H1 (cell line): Measurements from ENCODE around the gene CA5A. TPM values are rescaled to one million over a fixed set of nuclear protein-coding genes. Genes with fewer than 3 reads are reported as not detected.

ENCODE experiments used
- CTCF ChIA-PET: fragments of 300-600 bp; sonication (Branson Sonifier 250); formaldehyde crosslinking; loops from one replicate; lab custom pipeline; 2021; ENCODE audit not compliant: partially characterized antibody; lab: Charles Lee
- POLR2A ChIA-PET: fragments of 300-600 bp; sonication (Branson Sonifier 250); formaldehyde crosslinking; loops from one replicate; lab custom pipeline; 2021; ENCODE audit warnings: inconsistent platforms; ENCODE audit not compliant: partially characterized antibody; lab: Charles Lee
- DNase-seq, 2 experiments: peaks; one replicate each; pipeline versions ENCODE4 v3.0.0 to v3.0.0-alpha.2; 2010 to 2022; ENCODE audit warnings: low spot score in 2 of 2, low read depth in 1 of 2, mixed read lengths in 1 of 2
- FAIRE-seq: peaks from 2 replicates; lab custom pipeline; 2011; peaks lifted over from hg19 to GRCh38; lab: Jason Lieb, UNC
- H2AFZ ChIP-seq: 2 replicates; pipeline ENCODE4 v1.8.1; 2012; ENCODE audit warnings: low read length, inconsistent platforms
- H2AK5ac ChIP-seq: 2 replicates; pipeline ENCODE4 v1.6.1; 2013; ENCODE audit warnings: low read depth, low read length
- H2BK120ac ChIP-seq: replicated peaks from 2 replicates; pipeline ENCODE3; 2013; ENCODE audit warnings: low read depth, low read length, inconsistent platforms
- H2BK12ac ChIP-seq: 2 replicates; pipeline ENCODE4 v1.6.1; 2013; ENCODE audit warnings: low read depth, low read length
- H2BK15ac ChIP-seq: 2 replicates; pipeline ENCODE4 v1.6.1; 2013; ENCODE audit warnings: low read length
- H2BK20ac ChIP-seq: 2 replicates; pipeline ENCODE4 v1.6.1; 2013; ENCODE audit warnings: low read length
- H2BK5ac ChIP-seq: 2 replicates; pipeline ENCODE4 v1.6.1; 2013; ENCODE audit warnings: low read depth, low read length
- H3K14ac ChIP-seq: 2 replicates; pipeline ENCODE4 v1.6.1; 2013; ENCODE audit warnings: inconsistent platforms; ENCODE audit not compliant: insufficient read length
- H3K18ac ChIP-seq: 2 replicates; pipeline ENCODE4 v1.6.1; 2013; ENCODE audit warnings: low read length; ENCODE audit errors: extremely low read depth
- H3K23ac ChIP-seq: 2 replicates; pipeline ENCODE4 v1.6.1; 2013; ENCODE audit warnings: inconsistent platforms; ENCODE audit not compliant: insufficient read length
- H3K23me2 ChIP-seq: 2 replicates; pipeline ENCODE4 v1.6.1; 2013; ENCODE audit warnings: low read depth, low read length
- H3K27ac ChIP-seq: 2 replicates; pipeline ENCODE4 v1.6.1; 2011; ENCODE audit warnings: low read depth, low read length, inconsistent platforms
- H3K27me3 ChIP-seq, 4 experiments: replicated peaks in 1 of 4; 1 replicate in 1 of 4; 2 replicates in 3 of 4; pipeline versions ENCODE4 v1.6.1 to v1.8.1; 2011 to 2013; ENCODE audit warnings: low read length in 3 of 4, mild to moderate bottlenecking in 3 of 4, inconsistent platforms in 2 of 4, mixed read lengths in 2 of 4, moderate library complexity in 1 of 4; ENCODE audit not compliant: control insufficient read depth in 3 of 4, insufficient read depth in 3 of 4; ENCODE audit errors: extremely low read depth in 1 of 4
- H3K36me3 ChIP-seq, 4 experiments: 2 replicates each; pipeline versions ENCODE4 v1.6.1 to v1.8.1; 2011 to 2013; ENCODE audit warnings: mild to moderate bottlenecking in 4 of 4, low read length in 3 of 4, moderate library complexity in 2 of 4, control low read depth in 1 of 4, inconsistent platforms in 1 of 4; ENCODE audit not compliant: insufficient read depth in 4 of 4, control insufficient read depth in 2 of 4
- H3K4ac ChIP-seq: replicated peaks from 2 replicates; pipeline ENCODE3; 2013; ENCODE audit warnings: low read length, low read depth, mixed read lengths, inconsistent platforms; ENCODE audit not compliant: insufficient read length
- H3K4me1 ChIP-seq, 4 experiments: replicated peaks in 1 of 4; 1 replicate in 1 of 4; 2 replicates in 3 of 4; pipeline versions ENCODE4 v1.6.1 to v1.8.1; 2011 to 2013; ENCODE audit warnings: low read length in 3 of 4, inconsistent platforms in 2 of 4, mixed read lengths in 1 of 4; ENCODE audit not compliant: insufficient read depth in 4 of 4, control insufficient read depth in 3 of 4
- H3K4me2 ChIP-seq, 2 experiments: 2 replicates each; pipeline versions ENCODE4 v1.6.1 to v1.8.1; 2011 to 2013; ENCODE audit warnings: low read depth in 2 of 2, low read length in 2 of 2, control low read depth in 1 of 2, inconsistent platforms in 1 of 2, mild to moderate bottlenecking in 1 of 2; ENCODE audit not compliant: insufficient read depth in 1 of 2
- H3K4me3 ChIP-seq, 4 experiments: fragments of 200-600, 300-600 bp in 1 of 4; sonication (generic), shearing (Covaris generic), sonication (Bioruptor Twin) in 1 of 4; 2 replicates each; pipeline versions ENCODE4 v1.5.1 to v1.8.1; 2011 to 2016; ENCODE audit warnings: low read length in 4 of 4, low read depth in 3 of 4, control low read depth in 2 of 4, inconsistent platforms in 2 of 4, mild to moderate bottlenecking in 2 of 4, mixed read lengths in 1 of 4, moderate library complexity in 1 of 4; ENCODE audit not compliant: insufficient read depth in 2 of 4; ENCODE audit errors: extremely low read depth in 1 of 4
- H3K56ac ChIP-seq: replicated peaks from 2 replicates; pipeline ENCODE3; 2013; ENCODE audit warnings: low read depth, mild to moderate bottlenecking, mixed read lengths, low read length, inconsistent platforms; ENCODE audit not compliant: insufficient read length
- H3K79me1 ChIP-seq: 2 replicates; pipeline ENCODE4 v1.6.1; 2013; ENCODE audit warnings: low read depth, low read length, control low read depth
- H3K79me2 ChIP-seq, 2 experiments: 2 replicates each; pipeline versions ENCODE4 v1.6.1 to v1.8.1; 2012 to 2013; ENCODE audit warnings: low read length in 2 of 2, mild to moderate bottlenecking in 2 of 2, inconsistent platforms in 1 of 2; ENCODE audit not compliant: insufficient read depth in 2 of 2, control insufficient read depth in 1 of 2
- H3K9ac ChIP-seq, 4 experiments: replicated peaks in 1 of 4; 1 replicate in 1 of 4; 2 replicates in 3 of 4; pipeline versions ENCODE4 v1.6.1 to v1.8.1; 2011 to 2013; ENCODE audit warnings: low read depth in 3 of 4, low read length in 3 of 4, control low read depth in 2 of 4, mild to moderate bottlenecking in 2 of 4, moderate library complexity in 2 of 4, inconsistent platforms in 1 of 4; ENCODE audit errors: extremely low read depth in 1 of 4
- H3K9me3 ChIP-seq, 2 experiments: 2 replicates each; pipeline versions ENCODE4 v1.6.1 to v1.8.1; 2012 to 2013; ENCODE audit warnings: mild to moderate bottlenecking in 2 of 2, moderate library complexity in 2 of 2, control low read depth in 1 of 2, inconsistent platforms in 1 of 2, low read depth in 1 of 2, low read length in 1 of 2, mixed read lengths in 1 of 2; ENCODE audit not compliant: insufficient read depth in 2 of 2
- H4K20me1 ChIP-seq, 2 experiments: replicated peaks in 1 of 2; 2 replicates each; pipeline versions ENCODE3 to v1.8.1; 2011 to 2013; ENCODE audit warnings: inconsistent platforms in 2 of 2, low read length in 2 of 2, mild to moderate bottlenecking in 1 of 2; ENCODE audit not compliant: insufficient read depth in 2 of 2, control insufficient read depth in 1 of 2
- H4K5ac ChIP-seq: 2 replicates; pipeline ENCODE4 v1.6.1; 2013; ENCODE audit warnings: low read length, low read depth, mixed read lengths, inconsistent platforms; ENCODE audit not compliant: insufficient read length
- H4K8ac ChIP-seq: 2 replicates; pipeline ENCODE4 v1.8.0; 2013; ENCODE audit warnings: mild to moderate bottlenecking, moderate library complexity, low read length, inconsistent platforms; ENCODE audit not compliant: insufficient read depth; ENCODE audit errors: extremely low read depth
- H4K91ac ChIP-seq: replicated peaks from 2 replicates; pipeline ENCODE3; 2013; ENCODE audit warnings: low read length, mixed read lengths, inconsistent platforms; ENCODE audit not compliant: insufficient read length
- ASH2L ChIP-seq: fragments of 200-600, 300-600 bp; sonication (generic); IDR thresholded peaks from one replicate; pipeline ENCODE4 v1.7.1; 2017; ENCODE audit warnings: low read length
- CEBPB ChIP-seq: IDR thresholded peaks from 2 replicates; pipeline ENCODE4 v1.6.1; 2012; ENCODE audit warnings: low read depth, low read length
- CHD2 ChIP-seq: IDR thresholded peaks from 2 replicates; pipeline ENCODE4 v1.6.1; 2012; ENCODE audit warnings: low read length, improper control_type of control experiment
- CTBP2 ChIP-seq: IDR thresholded peaks from 2 replicates; pipeline ENCODE4 v1.7.0; 2011; ENCODE audit warnings: borderline replicate concordance, mild to moderate bottlenecking, moderate library complexity, mixed read lengths, low read length; ENCODE audit not compliant: insufficient read depth, insufficient read length
- NRF1 ChIP-seq: IDR thresholded peaks from 2 replicates; pipeline ENCODE4 v1.6.1; 2011; ENCODE audit warnings: mild to moderate bottlenecking, low read depth, low read length, improper control_type of control experiment
- RBBP5 ChIP-seq: IDR thresholded peaks from 2 replicates; pipeline ENCODE4 v1.7.1; 2012; ENCODE audit warnings: low read depth, mild to moderate bottlenecking, inconsistent platforms, low read length, moderate library complexity, borderline replicate concordance
- SIRT6 ChIP-seq: IDR thresholded peaks from one replicate; pipeline ENCODE4 v1.7.1; 2012; ENCODE audit warnings: low read length, inconsistent platforms
- TAF1 ChIP-seq: IDR thresholded peaks from 2 replicates; pipeline ENCODE4 v1.6.1; 2011; ENCODE audit warnings: mild to moderate bottlenecking, low read depth, low read length
- WGBS, 2 experiments: shearing (Covaris generic) in 1 of 2; methylation state at CpG; one replicate each; pipeline versions ENCODE4 v1.1.6 to v1.1.7; 2013 to 2015; ENCODE audit warnings: low lambda C conversion rate in 2 of 2, mixed read lengths in 2 of 2, inconsistent platforms in 1 of 2, low coverage in 1 of 2, missing lambda C conversion rate in 1 of 2; ENCODE audit not compliant: insufficient replicate concordance in 2 of 2, insufficient coverage in 1 of 2, insufficient read length in 1 of 2; ENCODE audit errors: extremely low coverage in 1 of 2, missing lambda C conversion rate in 1 of 2; 5-methylcytosine and 5-hydroxymethylcytosine counted together
- polyA plus RNA-seq, 7 experiments: library from polyadenylated mRNA; depleted of rRNA in 3 of 7; stranded (reverse) in 5 of 7; unstranded in 2 of 7; fragments of >200 nt in 5 of 7; fragments of 200-250 nt in 2 of 7; gene quantifications; 1 replicate in 5 of 7; 2 replicates in 1 of 7; 4 replicates in 1 of 7; pipeline versions ENCODE4 v1.2.1 to v1.2.3, GENCODE V29; 2011 to 2013; ENCODE audit warnings: missing spikeins in 2 of 7, mixed read lengths in 2 of 7
- total RNA-seq: library from RNA; stranded (reverse); fragmentation: NEBNext Ultra II Directional; extraction: Animal tissue kit (Norgen Biotek cat#: 25700); gene quantifications from 2 replicates; pipeline ENCODE4 v1.2.1, GENCODE V29; 2021

CA5A gene
- total and polyA plus RNA-seq, 2 of the 8 experiments (the other 6 are each of a cell fraction or from before 2014, with no cell fraction given): not detected

GRCh38 chr16:87958632-87959031 is 22.3 kb upstream of the CA5A start:
- Histone ChIP-seq H3K4me3 (no peak overlapping the region), H2BK5ac (no peak overlapping the region), H4K20me1 (peaks cover 7 to 30% of the 10 kb centered on the region in 2 experiments), H3K79me1 (peaks cover 24% of the 10 kb centered on the region), H3K56ac (no peak overlapping the region), H4K91ac (no peak overlapping the region), H3K4me1 (peaks cover 0 to 1% (median 0%) of the 10 kb centered on the region in 4 experiments; a peak in 2 of 7 replicates), H3K14ac (no peak overlapping the region), H3K9ac (no peak overlapping the region; a peak in 1 of 7 replicates), H2AK5ac (no peak overlapping the region), H2BK120ac (no peak overlapping the region), H3K9me3 (no peaks in the 10 kb centered on the region), H3K23ac (no peak overlapping the region), H3K27ac (no peak overlapping the region), H4K8ac (no peak overlapping the region), H3K4me2 (no peak overlapping the region), H2BK12ac (no peak overlapping the region), H3K23me2 (no peaks in the 10 kb centered on the region), H3K4ac (no peak overlapping the region), H3K79me2 (peaks cover 4 to 97% of the 10 kb centered on the region in 2 experiments; a peak in 2 of 4 replicates), H3K36me3 (peaks cover 0 to 7% (median 2%) of the 10 kb centered on the region in 4 experiments; a peak in 4 of 8 replicates), H3K18ac (no peak overlapping the region), H4K5ac (no peak overlapping the region), H2BK20ac (no peak overlapping the region), H3K27me3 (no peaks in the 10 kb centered on the region), H2BK15ac (no peak overlapping the region), H2AFZ (no peak overlapping the region)
- 93% methylated on average over 9 of the region's 9 CpGs; no CpG with 5 or more reads in 1 of the 2 experiments for WGBS, 2 experiments
- TF ChIP-seq CHD2: no peak
- no peak for TF ChIP-seq CEBPB
- no peak for TF ChIP-seq CTBP2
- TF ChIP-seq SIRT6: no peak
- TF ChIP-seq NRF1: no peak
- no peak for TF ChIP-seq RBBP5
- no peak for TF ChIP-seq ASH2L
- no peak for TF ChIP-seq TAF1
- ChIA-PET POLR2A (interaction anchor here (1.0 kb wide), 2 partner anchors 10 to 11 kb away, joined by 3 to 4 read pairs; no protein-coding TSS in a partner anchor), CTCF (interaction anchor here (1.3 to 1.5 kb wide), 4 partner anchors 10 to 179 kb away, joined by 3 to 5 read pairs (median 3); no protein-coding TSS in a partner anchor)
- no peak for FAIRE-seq
- no peak for DNase-seq
